Activated naive CD4-positive, alpha-beta T cell treated with anti-CD3 and anti-CD28 coated beads, Interleukin-2, amount 10 ng/mL, durations not matched to agents 7 days and 5 days (primary cell): ENCODE measurements around the gene WDR46.
A peak's percentile ranks its signal among the peaks of the same experiment; 100 is the strongest.

Source experiments
- CTCF ChIA-PET: fragments of 350-600 bp; sonication (Branson Sonifier 250); formaldehyde crosslinking; loops from one replicate; lab custom pipeline; 2021; ENCODE audit warnings: antibody characterized with exemption; lab: Charles Lee
- DNase-seq: peaks from one replicate; pipeline ENCODE4 v3.0.0-alpha.2; 2020
- H3K27ac Mint-ChIP-seq: one replicate; pipeline ENCODE4 v1.8.0; 2021; ENCODE audit warnings: mild to moderate bottlenecking, moderate library complexity, mixed read lengths
- H3K27me3 Mint-ChIP-seq: one replicate; pipeline ENCODE4 v1.8.0; 2021; ENCODE audit warnings: mild to moderate bottlenecking, mixed read lengths
- H3K36me3 Mint-ChIP-seq: one replicate; pipeline ENCODE4 v1.8.0; 2021; ENCODE audit warnings: mixed read lengths
- H3K4me1 Mint-ChIP-seq: one replicate; pipeline ENCODE4 v1.8.0; 2021; ENCODE audit warnings: mixed read lengths
- H3K4me3 Mint-ChIP-seq: one replicate; pipeline ENCODE4 v1.8.0; 2021; ENCODE audit warnings: mild to moderate bottlenecking, moderate library complexity, mixed read lengths
- H3K9me3 Mint-ChIP-seq: one replicate; pipeline ENCODE4 v1.8.0; 2021; ENCODE audit warnings: mixed read lengths

WDR46 gene

GRCh38 chr6:33304216-33304615 is 15.2 kb upstream of the WDR46 start:
- Mint-ChIP-seq H3K9me3 (no peaks in the 10 kb centered on the region), H3K27ac (no peak overlapping the region), H3K36me3 (peaks cover 55% of the 10 kb centered on the region), H3K4me3 (no peak overlapping the region), H3K27me3 (peaks cover 4% of the 10 kb centered on the region), H3K4me1 (peaks cover 45% of the 10 kb centered on the region)
- no peak for DNase-seq
- CTCF ChIA-PET = no interaction called here

- CTCF ChIA-PET = interaction anchor here (0.9 to 3.3 kb wide), 3 partner anchors 10 to 16 kb away, joined by 6 to 32 read pairs (median 7); partner anchors contain the start of genes PFDN6, TAPBP, WDR46 and ZBTB22
- Mint-ChIP-seq H3K27ac (peak overlapping the region; percentile 49), H3K36me3 (peaks cover 50% of the 10 kb centered on the region), H3K4me3 (peak overlapping the region; percentile 35), H3K4me1 (peaks cover 42% of the 10 kb centered on the region), H3K27me3 (peaks cover 11% of the 10 kb centered on the region), H3K9me3 (no peaks in the 10 kb centered on the region)
- no peak for DNase-seq
Observed at GRCh38 chr6:33301877-33302276, 12.8 kb upstream of the WDR46 start.

- CTCF ChIA-PET = interaction anchor here (0.6 to 3.3 kb wide), 11 partner anchors 9 to 50 kb away, joined by 3 to 32 read pairs (median 4); partner anchors contain the start of genes B3GALT4, PFDN6, TAPBP and WDR46
- peak; percentile 96 for DNase-seq
- peaks cover 51% of the 10 kb centered on the region for H3K4me1 Mint-ChIP-seq
- H3K27ac Mint-ChIP-seq = peak overlapping the region; percentile 100
- peak overlapping the region; percentile 89 for H3K4me3 Mint-ChIP-seq
- peaks cover 51% of the 10 kb centered on the region for H3K36me3 Mint-ChIP-seq
- H3K27me3 Mint-ChIP-seq = peaks cover 11% of the 10 kb centered on the region
- H3K9me3 Mint-ChIP-seq = no peaks in the 10 kb centered on the region
Observed at GRCh38 chr6:33299237-33299944, 10.4 kb upstream of the WDR46 start.

GRCh38 chr6:33298773-33299236 is 9.8 kb upstream of the WDR46 start, which contains the start of gene RGL2:
RGL2 (minus strand) TSS chr6:33298942; CDS start chr6:33298610, 332 bp downstream.
- CTCF ChIA-PET = interaction anchor here (0.7 to 3.3 kb wide), 6 partner anchors 10 to 46 kb away, joined by 3 to 32 read pairs (median 8); partner anchors contain the start of genes B3GALT4, PFDN6, TAPBP and WDR46
- H3K9me3 Mint-ChIP-seq = no peaks in the 10 kb centered on the region
- H3K27ac Mint-ChIP-seq = peak within 1 kb of the TSS; percentile 100
- peaks cover 55% of the 10 kb centered on the region for H3K36me3 Mint-ChIP-seq
- peaks cover 11% of the 10 kb centered on the region for H3K27me3 Mint-ChIP-seq
- peak within 1 kb of the TSS; percentile 89 for H3K4me3 Mint-ChIP-seq
- DNase-seq = peak; percentile 84
- peaks cover 50% of the 10 kb centered on the region for H3K4me1 Mint-ChIP-seq

GRCh38 chr6:33297956-33298772 is 9.1 kb upstream of the WDR46 start:
- peaks cover 11% of the 10 kb centered on the region for H3K27me3 Mint-ChIP-seq
- CTCF ChIA-PET = interaction anchor here (1.5 kb wide), 1 partner anchor 47 kb away, joined by 10 read pairs; no protein-coding TSS in a partner anchor
- H3K27ac Mint-ChIP-seq = peak overlapping the region; percentile 100
- H3K4me1 Mint-ChIP-seq = peaks cover 47% of the 10 kb centered on the region
- peak overlapping the region; percentile 89 for H3K4me3 Mint-ChIP-seq
- no peaks in the 10 kb centered on the region for H3K9me3 Mint-ChIP-seq
- peaks cover 51% of the 10 kb centered on the region for H3K36me3 Mint-ChIP-seq
- DNase-seq = peak; percentile 85

GRCh38 chr6:33297406-33297955 is 8.4 kb upstream of the WDR46 start:
- Mint-ChIP-seq H3K27ac (peak overlapping the region; percentile 52), H3K36me3 (peaks cover 54% of the 10 kb centered on the region), H3K4me1 (peaks cover 47% of the 10 kb centered on the region), H3K9me3 (no peaks in the 10 kb centered on the region), H3K27me3 (peaks cover 11% of the 10 kb centered on the region), H3K4me3 (peak overlapping the region; percentile 89)
- CTCF ChIA-PET = no interaction called here
- no peak for DNase-seq

- CTCF ChIA-PET = no interaction called here
- DNase-seq = no peak
- Mint-ChIP-seq H3K4me3 (peak overlapping the region; percentile 89), H3K27ac (peak overlapping the region; percentile 52), H3K36me3 (peaks cover 56% of the 10 kb centered on the region), H3K4me1 (peaks cover 47% of the 10 kb centered on the region), H3K27me3 (peaks cover 11% of the 10 kb centered on the region), H3K9me3 (no peaks in the 10 kb centered on the region)
Observed at GRCh38 chr6:33296797-33297405, 7.9 kb upstream of the WDR46 start.

GRCh38 chr6:33295621-33296369 is 6.8 kb upstream of the WDR46 start:
- Mint-ChIP-seq H3K4me3 (peak overlapping the region; percentile 19), H3K27me3 (peaks cover 11% of the 10 kb centered on the region), H3K27ac (peak overlapping the region; percentile 77), H3K36me3 (peaks cover 53% of the 10 kb centered on the region), H3K9me3 (no peaks in the 10 kb centered on the region), H3K4me1 (peaks cover 43% of the 10 kb centered on the region)
- DNase-seq = no peak
- CTCF ChIA-PET = no interaction called here

- Mint-ChIP-seq H3K27me3 (peaks cover 8% of the 10 kb centered on the region), H3K36me3 (peaks cover 45% of the 10 kb centered on the region), H3K9me3 (no peaks in the 10 kb centered on the region), H3K4me1 (peaks cover 44% of the 10 kb centered on the region), H3K4me3 (no peak overlapping the region), H3K27ac (no peak overlapping the region)
- CTCF ChIA-PET = no interaction called here
- DNase-seq = no peak
Observed at GRCh38 chr6:33294086-33294823, 5.2 kb upstream of the WDR46 start.

- Mint-ChIP-seq H3K4me1 (peaks cover 49% of the 10 kb centered on the region), H3K27me3 (peaks cover 3% of the 10 kb centered on the region), H3K36me3 (peaks cover 46% of the 10 kb centered on the region), H3K27ac (no peak overlapping the region), H3K9me3 (no peaks in the 10 kb centered on the region), H3K4me3 (no peak overlapping the region)
- DNase-seq = no peak
- CTCF ChIA-PET = no interaction called here
Observed at GRCh38 chr6:33292996-33293682, 4.1 kb upstream of the WDR46 start.

GRCh38 chr6:33290459-33290858 is 1.4 kb upstream of the WDR46 start:
- Mint-ChIP-seq H3K9me3 (no peaks in the 10 kb centered on the region), H3K4me1 (peaks cover 45% of the 10 kb centered on the region), H3K4me3 (peak overlapping the region; percentile 88), H3K27ac (peak overlapping the region; percentile 12), H3K27me3 (no peaks in the 10 kb centered on the region), H3K36me3 (peaks cover 50% of the 10 kb centered on the region)
- CTCF ChIA-PET = interaction anchor here (0.9 to 1.2 kb wide), 2 partner anchors 12 to 40 kb away, joined by 3 to 4 read pairs; no protein-coding TSS in a partner anchor
- DNase-seq = no peak

GRCh38 chr6:33289784-33290315 is 811 bp upstream of the WDR46 start:
- H3K4me3 Mint-ChIP-seq = peak overlapping the region; percentile 88
- peak overlapping the region; percentile 80 for H3K27ac Mint-ChIP-seq
- peaks cover 45% of the 10 kb centered on the region for H3K4me1 Mint-ChIP-seq
- CTCF ChIA-PET = interaction anchor here (0.7 to 2.2 kb wide), 5 partner anchors 10 to 41 kb away, joined by 3 to 7 read pairs (median 4); no protein-coding TSS in a partner anchor
- no peak for DNase-seq
- peaks cover 48% of the 10 kb centered on the region for H3K36me3 Mint-ChIP-seq
- no peaks in the 10 kb centered on the region for H3K27me3 Mint-ChIP-seq
- no peaks in the 10 kb centered on the region for H3K9me3 Mint-ChIP-seq
